H9 (cell line): Measurements from ENCODE around the gene LRFN2. TPM values are rescaled to one million over a fixed set of nuclear protein-coding genes. Genes with fewer than 3 reads are reported as not detected.
A peak's percentile ranks its signal among the peaks of the same experiment; 100 is the strongest.

Experiments
- DNase-seq: peaks from one replicate; pipeline ENCODE4 v3.0.0-alpha.2; 2017
- H2AFZ ChIP-seq: one replicate; pipeline ENCODE4 v1.6.1; 2013; ENCODE audit warnings: mild to moderate bottlenecking, low read length, control low read depth, moderate library complexity
- H2AK5ac ChIP-seq: 2 replicates; pipeline ENCODE4 v1.6.1; 2013; ENCODE audit warnings: low read length, control low read depth, mixed read lengths; ENCODE audit not compliant: insufficient read length
- H2BK120ac ChIP-seq: one replicate; pipeline ENCODE4 v1.6.1; 2013; ENCODE audit warnings: low read depth, mild to moderate bottlenecking, low read length, control low read depth, inconsistent platforms; ENCODE audit not compliant: poor library complexity, severe bottlenecking
- H2BK12ac ChIP-seq: 2 replicates; pipeline ENCODE4 v1.6.1; 2013; ENCODE audit warnings: low read length, control low read depth, mixed read lengths, low read depth; ENCODE audit not compliant: insufficient read length
- H2BK15ac ChIP-seq: 2 replicates; pipeline ENCODE4 v1.6.1; 2013; ENCODE audit warnings: low read depth, low read length, control low read depth
- H2BK20ac ChIP-seq: one replicate; pipeline ENCODE4 v1.6.1; 2013; ENCODE audit warnings: low read depth, mild to moderate bottlenecking, low read length, control low read depth, inconsistent platforms; ENCODE audit not compliant: poor library complexity, severe bottlenecking
- H2BK5ac ChIP-seq: 2 replicates; pipeline ENCODE4 v1.6.1; 2013; ENCODE audit warnings: low read length, control low read depth, mixed read lengths; ENCODE audit not compliant: insufficient read length
- H3K14ac ChIP-seq: 2 replicates; pipeline ENCODE4 v1.6.1; 2013; ENCODE audit warnings: low read length, control low read depth; ENCODE audit not compliant: insufficient read depth
- H3K18ac ChIP-seq: 2 replicates; pipeline ENCODE4 v1.6.1; 2013; ENCODE audit warnings: low read depth, mild to moderate bottlenecking, mixed read lengths, low read length, control low read depth; ENCODE audit not compliant: insufficient read length
- H3K23ac ChIP-seq: 2 replicates; pipeline ENCODE4 v1.6.1; 2013; ENCODE audit warnings: low read length, control low read depth, mixed read lengths, low read depth; ENCODE audit not compliant: insufficient read length
- H3K23me2 ChIP-seq: 2 replicates; pipeline ENCODE4 v1.6.1; 2013; ENCODE audit warnings: low read depth, mild to moderate bottlenecking, mixed read lengths, low read length, control low read depth; ENCODE audit not compliant: insufficient read length, poor library complexity, severe bottlenecking
- H3K27ac ChIP-seq: 2 replicates; pipeline ENCODE4 v1.5.1; 2013; ENCODE audit warnings: low read length, control low read depth, mixed read lengths, low read depth; ENCODE audit not compliant: insufficient read length
- H3K27me3 ChIP-seq: 2 replicates; pipeline ENCODE4 v1.6.1; 2013; ENCODE audit warnings: low read length, control low read depth, inconsistent platforms; ENCODE audit not compliant: insufficient read depth
- H3K4ac ChIP-seq: 2 replicates; pipeline ENCODE4 v1.6.1; 2013; ENCODE audit warnings: low read depth, mild to moderate bottlenecking, control low read depth, inconsistent platforms, low read length, moderate library complexity
- H3K4me1 ChIP-seq: 2 replicates; pipeline ENCODE4 v1.6.1; 2013; ENCODE audit warnings: low read length, control low read depth, inconsistent platforms; ENCODE audit not compliant: insufficient read depth
- H3K4me2 ChIP-seq: 2 replicates; pipeline ENCODE4 v1.6.1; 2013; ENCODE audit warnings: low read length, control low read depth, mixed read lengths; ENCODE audit not compliant: insufficient read length, insufficient read depth
- H3K56ac ChIP-seq: 2 replicates; pipeline ENCODE4 v1.6.1; 2013; ENCODE audit warnings: low read depth, mild to moderate bottlenecking, mixed read lengths, low read length, control low read depth; ENCODE audit not compliant: insufficient read length
- H3K79me1 ChIP-seq: 2 replicates; pipeline ENCODE4 v1.6.1; 2013; ENCODE audit warnings: low read depth, mild to moderate bottlenecking, moderate library complexity, low read length, control low read depth, inconsistent platforms; ENCODE audit not compliant: insufficient read depth, poor library complexity, severe bottlenecking
- H3K79me2 ChIP-seq: 2 replicates; pipeline ENCODE4 v1.6.1; 2013; ENCODE audit warnings: low read length, control low read depth, inconsistent platforms; ENCODE audit not compliant: insufficient read depth
- H3K9ac ChIP-seq: 2 replicates; pipeline ENCODE4 v1.6.1; 2013; ENCODE audit warnings: low read length, control low read depth, mixed read lengths; ENCODE audit not compliant: insufficient read length; ENCODE audit errors: extremely low read depth
- H3K9me3 ChIP-seq: one replicate; pipeline ENCODE4 v1.6.1; 2013; ENCODE audit warnings: low read depth, low read length, inconsistent platforms; ENCODE audit not compliant: control insufficient read depth
- H3T11ph ChIP-seq: one replicate; pipeline ENCODE4 v1.6.1; 2013; ENCODE audit warnings: mild to moderate bottlenecking, low read length, control low read depth, inconsistent platforms
- H4K20me1 ChIP-seq: one replicate; pipeline ENCODE4 v1.6.1; 2013; ENCODE audit not compliant: control insufficient read depth, insufficient read length, insufficient read depth
- H4K5ac ChIP-seq: 2 replicates; pipeline ENCODE4 v1.6.1; 2013; ENCODE audit warnings: low read depth, mild to moderate bottlenecking, mixed read lengths, low read length, control low read depth; ENCODE audit not compliant: insufficient read length
- H4K8ac ChIP-seq: replicated peaks from 2 replicates; pipeline ENCODE4 v1.6.1; 2013; ENCODE audit warnings: low read length, control low read depth, mixed read lengths, low read depth; ENCODE audit not compliant: insufficient read length
- H4K91ac ChIP-seq: 2 replicates; pipeline ENCODE4 v1.6.1; 2013; ENCODE audit warnings: low read depth, mild to moderate bottlenecking, moderate library complexity, mixed read lengths, low read length, control low read depth; ENCODE audit not compliant: insufficient read length
- H3K27ac Mint-ChIP-seq, 3 experiments: 2 replicates in 2 of 3; 3 replicates in 1 of 3; pipeline ENCODE4 v1.8.0; 2020 to 2021; ENCODE audit warnings: mixed read lengths in 3 of 3, mild to moderate bottlenecking in 1 of 3, moderate library complexity in 1 of 3
- H3K27me3 Mint-ChIP-seq: 2 replicates; pipeline ENCODE4 v1.8.0; 2021; ENCODE audit warnings: low read depth, mild to moderate bottlenecking, moderate library complexity, mixed read lengths
- H3K36me3 Mint-ChIP-seq, 3 experiments: 2 replicates in 2 of 3; 3 replicates in 1 of 3; pipeline ENCODE4 v1.8.0; 2020 to 2021; ENCODE audit warnings: low read depth in 3 of 3, mixed read lengths in 3 of 3; ENCODE audit not compliant: insufficient read depth in 1 of 3
- H3K4me1 Mint-ChIP-seq, 2 experiments: 2 replicates each; pipeline ENCODE4 v1.8.0; 2020; ENCODE audit warnings: mixed read lengths in 2 of 2
- H3K4me3 Mint-ChIP-seq, 2 experiments: 2 replicates in 1 of 2; 3 replicates in 1 of 2; pipeline ENCODE4 v1.8.0; 2020 to 2021; ENCODE audit warnings: mild to moderate bottlenecking in 2 of 2, mixed read lengths in 2 of 2, moderate library complexity in 1 of 2
- H3K9me3 Mint-ChIP-seq, 2 experiments: 2 replicates in 1 of 2; 3 replicates in 1 of 2; pipeline ENCODE4 v1.8.0; 2020; ENCODE audit warnings: mild to moderate bottlenecking in 2 of 2, mixed read lengths in 2 of 2, moderate library complexity in 1 of 2
- WGBS: extraction: QIAGEN DNeasy Blood & Tissue Kit; methylation state at CpG from one replicate; pipeline ENCODE4 v1.1.7; 2013; ENCODE audit warnings: missing lambda C conversion rate, low lambda C conversion rate, mixed read lengths; ENCODE audit not compliant: insufficient read length; ENCODE audit errors: extremely low coverage; 5-methylcytosine and 5-hydroxymethylcytosine counted together
- total RNA-seq: library from RNA; stranded (reverse); gene quantifications from 2 replicates; pipeline ENCODE4 v1.2.1, GENCODE V29; 2021
- TF ChIP-seq, protein P1 (sequence below): fragments of 200-600 bp; sonication (generic); conservative IDR thresholded peaks from 3 replicates; pipeline ENCODE4 v1.8.0; 2021; ENCODE audit warnings: antibody characterized with exemption, mild to moderate bottlenecking

Gene LRFN2
- total RNA-seq, 1 experiment from 2014 or later: 0.11 TPM

GRCh38 chr6:40584741-40585140 is 2.4 kb downstream of the LRFN2 start:
- no peak overlapping the region for H3K23ac ChIP-seq
- Mint-ChIP-seq H3K4me1 (peaks cover 32 to 35% of the 10 kb centered on the region in 2 experiments), H3K27ac (peak overlapping the region in 1 of 3 experiments; percentile 13; a peak in 1 of 7 replicates), H3K9me3 (no peaks in the 10 kb centered on the region; a peak in 2 of 5 replicates), H3K27me3 (peaks cover 55% of the 10 kb centered on the region), H3K4me3 (peak overlapping the region in 1 of 2 experiments; percentile 97; a peak in 1 of 5 replicates), H3K36me3 (peaks cover 0 to 2% (median 0%) of the 10 kb centered on the region in 3 experiments; a peak in 2 of 7 replicates)
- no peaks in the 10 kb centered on the region; the same call in 1 of the 2 replicates for H3K4me1 ChIP-seq
- H3K56ac ChIP-seq: no peak overlapping the region
- no peak overlapping the region for H2AFZ ChIP-seq
- no peak overlapping the region for H4K8ac ChIP-seq
- H4K91ac ChIP-seq: no peak overlapping the region
- H3K4me2 ChIP-seq: no peak overlapping the region
- no peak overlapping the region for H2BK12ac ChIP-seq
- no peak overlapping the region for H2BK5ac ChIP-seq
- no peaks in the 10 kb centered on the region for H3K79me1 ChIP-seq
- H3K9ac ChIP-seq: no peak overlapping the region
- no peak overlapping the region for H3K18ac ChIP-seq
- TF ChIP-seq, protein P1, sequence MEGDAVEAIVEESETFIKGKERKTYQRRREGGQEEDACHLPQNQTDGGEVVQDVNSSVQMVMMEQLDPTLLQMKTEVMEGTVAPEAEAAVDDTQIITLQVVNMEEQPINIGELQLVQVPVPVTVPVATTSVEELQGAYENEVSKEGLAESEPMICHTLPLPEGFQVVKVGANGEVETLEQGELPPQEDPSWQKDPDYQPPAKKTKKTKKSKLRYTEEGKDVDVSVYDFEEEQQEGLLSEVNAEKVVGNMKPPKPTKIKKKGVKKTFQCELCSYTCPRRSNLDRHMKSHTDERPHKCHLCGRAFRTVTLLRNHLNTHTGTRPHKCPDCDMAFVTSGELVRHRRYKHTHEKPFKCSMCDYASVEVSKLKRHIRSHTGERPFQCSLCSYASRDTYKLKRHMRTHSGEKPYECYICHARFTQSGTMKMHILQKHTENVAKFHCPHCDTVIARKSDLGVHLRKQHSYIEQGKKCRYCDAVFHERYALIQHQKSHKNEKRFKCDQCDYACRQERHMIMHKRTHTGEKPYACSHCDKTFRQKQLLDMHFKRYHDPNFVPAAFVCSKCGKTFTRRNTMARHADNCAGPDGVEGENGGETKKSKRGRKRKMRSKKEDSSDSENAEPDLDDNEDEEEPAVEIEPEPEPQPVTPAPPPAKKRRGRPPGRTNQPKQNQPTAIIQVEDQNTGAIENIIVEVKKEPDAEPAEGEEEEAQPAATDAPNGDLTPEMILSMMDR: no peak
- H2BK20ac ChIP-seq: no peak overlapping the region
- H3K14ac ChIP-seq: no peak overlapping the region
- no peaks in the 10 kb centered on the region for H3K79me2 ChIP-seq
- H3K23me2 ChIP-seq: peaks cover 17% of the 10 kb centered on the region
- no peak overlapping the region for H3T11ph ChIP-seq
- no peak for DNase-seq
- no peaks in the 10 kb centered on the region for H3K9me3 ChIP-seq
- H3K27ac ChIP-seq: no peak overlapping the region
- no peak overlapping the region for H2BK15ac ChIP-seq
- H2AK5ac ChIP-seq: no peak overlapping the region
- H3K4ac ChIP-seq: no peak overlapping the region
- H2BK120ac ChIP-seq: no peak overlapping the region
- H4K20me1 ChIP-seq: no peaks in the 10 kb centered on the region
- H4K5ac ChIP-seq: no peak overlapping the region
- no CpG with 5 or more reads among the region's 2 CpGs for WGBS
- H3K27me3 ChIP-seq: no peaks in the 10 kb centered on the region; the same call in 1 of the 2 replicates
